Measurements from ENCODE around the gene ZNF511. TPM values are rescaled to one million over a fixed set of nuclear protein-coding genes. Genes with fewer than 3 reads are reported as not detected.
A peak's percentile ranks its signal among the peaks of the same experiment; 100 is the strongest.

The ZNF511 gene
- total and polyA plus RNA-seq, 7 experiments from 2014 or later = 29.6 to 88.1 (median 38.8) TPM

DNA sequence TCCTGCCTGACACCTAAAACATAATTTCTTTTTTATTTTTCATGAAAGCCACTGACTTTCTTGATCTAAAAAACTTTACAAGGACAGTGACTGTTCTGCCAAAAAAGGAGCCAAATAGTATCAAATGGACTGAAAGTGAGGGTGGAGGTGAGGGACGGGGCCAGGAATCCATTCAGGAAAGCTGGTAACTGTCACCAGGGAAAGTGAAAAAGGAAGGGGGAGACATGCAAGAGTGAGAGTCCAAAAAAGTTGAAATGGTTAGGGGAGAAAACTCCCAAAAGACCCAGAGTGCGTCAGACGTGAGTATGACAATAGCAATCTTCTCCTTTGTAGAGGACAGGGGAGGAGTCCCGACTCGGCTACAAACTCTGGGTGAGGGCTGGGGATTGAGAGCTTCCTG is 35.5 kb downstream of the ZNF511 start:
- no peaks in the 10 kb centered on the region for H3K9me3 ChIP-seq (ENCODE audit: control insufficient read depth in 2 of 3, low read length in 3 of 3)

GRCh38 chr10:133346413-133346812 is 37.7 kb downstream of the ZNF511 start:
- POLR2A ChIA-PET = interaction anchor here (1.4 kb wide), 1 partner anchor 10 kb away, joined by 3 read pairs; no protein-coding TSS in a partner anchor
- no peaks in the 10 kb centered on the region for H3K36me3 Mint-ChIP-seq

More for the DNA sequence above, 35.5 kb downstream of the ZNF511 start:
- H3K27me3 ChIP-seq (ENCODE audit: control insufficient read depth in 2 of 2, insufficient read depth in 2 of 2, low read length in 2 of 2) = peaks cover 0 to 17% of the 10 kb centered on the region in 2 donors
- ChIA-PET POLR2A (interaction anchor here (0.8 to 1.4 kb wide), 2 partner anchors 9 to 18 kb away, joined by 3 read pairs; no protein-coding TSS in a partner anchor), CTCF (interaction anchor here (1.1 kb wide), 1 partner anchor 17 kb away, joined by 3 read pairs; no protein-coding TSS in a partner anchor)
- H3K9me3 Mint-ChIP-seq = no peaks in the 10 kb centered on the region
- H3K36me3 ChIP-seq (ENCODE audit: control insufficient read depth in 2 of 3, insufficient read depth in 3 of 3, low read length in 3 of 3) = no peaks in the 10 kb centered on the region
- ATAC-seq (no peak), DNase-seq (no peak)
- no peak overlapping the region for H3K4me3 ChIP-seq (ENCODE audit: low read length)
- no peak overlapping the region for H3K4me3 Mint-ChIP-seq
- H3K27ac Mint-ChIP-seq = peak overlapping the region in 2 of 9 donors; percentile 25 to 51
- H3K36me3 Mint-ChIP-seq = no peaks in the 10 kb centered on the region
- intact Hi-C loops (cut with micrococcal nuclease) = no loop called here
- peaks cover 0 to 3% (median 0%) of the 10 kb centered on the region in 7 donors for H3K4me1 Mint-ChIP-seq
- H3K27ac ChIP-seq (ENCODE audit: low read depth, low read length) = no peak overlapping the region
- H3K4me1 ChIP-seq (ENCODE audit: control insufficient read depth in 2 of 2, insufficient read depth in 2 of 2, low read length in 2 of 2) = no peaks in the 10 kb centered on the region
- H3K27me3 Mint-ChIP-seq = peaks cover 14 to 39% (median 26%) of the 10 kb centered on the region in 5 donors

GRCh38 chr10:133347710-133348517 is 39.2 kb downstream of the ZNF511 start:
- Mint-ChIP-seq H3K27ac (no peak overlapping the region), H3K4me1 (peaks cover 0 to 3% (median 0%) of the 10 kb centered on the region in 7 donors), H3K4me3 (no peak overlapping the region), H3K36me3 (no peaks in the 10 kb centered on the region), H3K27me3 (peaks cover 14 to 32% (median 19%) of the 10 kb centered on the region in 5 donors), H3K9me3 (no peaks in the 10 kb centered on the region)
- Histone ChIP-seq H3K4me1 (ENCODE audit: control insufficient read depth in 2 of 2, insufficient read depth in 2 of 2, low read length in 2 of 2) (no peaks in the 10 kb centered on the region), H3K9me3 (ENCODE audit: control insufficient read depth in 2 of 3, low read length in 3 of 3) (no peaks in the 10 kb centered on the region), H3K27me3 (ENCODE audit: control insufficient read depth in 2 of 2, insufficient read depth in 2 of 2, low read length in 2 of 2) (peaks cover 0 to 16% of the 10 kb centered on the region in 2 donors), H3K27ac (ENCODE audit: low read depth, low read length) (no peak overlapping the region), H3K36me3 (ENCODE audit: control insufficient read depth in 2 of 3, insufficient read depth in 3 of 3, low read length in 3 of 3) (no peaks in the 10 kb centered on the region), H3K4me3 (ENCODE audit: low read length) (no peak overlapping the region)
- ATAC-seq = no peak
- CTCF ChIA-PET = interaction anchor here (0.6 kb wide), 1 partner anchor 57 kb away, joined by 3 read pairs; no protein-coding TSS in a partner anchor
- intact Hi-C loops (cut with micrococcal nuclease) = no loop called here
- POLR2A ChIA-PET = interaction anchor here (1.4 kb wide), 1 partner anchor 9 kb away, joined by 3 read pairs; no protein-coding TSS in a partner anchor
- no peak for DNase-seq

More at GRCh38 chr10:133346413-133346812, 37.7 kb downstream of the ZNF511 start:
- Histone ChIP-seq H3K4me3 (ENCODE audit: low read length) (no peak overlapping the region), H3K4me1 (ENCODE audit: control insufficient read depth in 2 of 2, insufficient read depth in 2 of 2, low read length in 2 of 2) (no peaks in the 10 kb centered on the region), H3K36me3 (ENCODE audit: control insufficient read depth in 2 of 3, insufficient read depth in 3 of 3, low read length in 3 of 3) (no peaks in the 10 kb centered on the region), H3K9me3 (ENCODE audit: control insufficient read depth in 2 of 3, low read length in 3 of 3) (no peaks in the 10 kb centered on the region), H3K27ac (ENCODE audit: low read depth, low read length) (no peak overlapping the region), H3K27me3 (ENCODE audit: control insufficient read depth in 2 of 2, insufficient read depth in 2 of 2, low read length in 2 of 2) (peaks cover 0 to 17% of the 10 kb centered on the region in 2 donors)
- no peak for ATAC-seq
- CTCF ChIA-PET = no interaction called here
- Mint-ChIP-seq H3K9me3 (no peaks in the 10 kb centered on the region), H3K4me3 (no peak overlapping the region), H3K27ac (peak overlapping the region in 1 of 9 donors; percentile 51), H3K27me3 (peaks cover 14 to 41% (median 25%) of the 10 kb centered on the region in 5 donors), H3K4me1 (peaks cover 0 to 3% (median 0%) of the 10 kb centered on the region in 7 donors)
- DNase-seq = no peak
- intact Hi-C loops (cut with micrococcal nuclease) = no loop called here

GRCh38 chr10:133349160-133349568 is 40.5 kb downstream of the ZNF511 start:
- intact Hi-C loops (cut with micrococcal nuclease) = no loop called here
- no peaks in the 10 kb centered on the region for H3K36me3 ChIP-seq (ENCODE audit: control insufficient read depth in 2 of 3, insufficient read depth in 3 of 3, low read length in 3 of 3)
- no peak overlapping the region for H3K27ac ChIP-seq (ENCODE audit: low read depth, low read length)
- Mint-ChIP-seq H3K27me3 (peaks cover 11 to 23% (median 13%) of the 10 kb centered on the region in 5 donors), H3K9me3 (no peaks in the 10 kb centered on the region), H3K4me1 (peaks cover 0 to 1% (median 0%) of the 10 kb centered on the region in 7 donors), H3K27ac (peak overlapping the region in 1 of 9 donors; percentile 0), H3K36me3 (no peaks in the 10 kb centered on the region), H3K4me3 (no peak overlapping the region)
- ChIA-PET POLR2A (interaction anchor here (0.6 kb wide), 1 partner anchor 1377 kb away, joined by 3 read pairs; no protein-coding TSS in a partner anchor), CTCF (no interaction called here)
- DNase-seq (no peak), ATAC-seq (no peak)
- no peak overlapping the region for H3K4me3 ChIP-seq (ENCODE audit: low read length)
- H3K9me3 ChIP-seq (ENCODE audit: control insufficient read depth in 2 of 3, low read length in 3 of 3) = no peaks in the 10 kb centered on the region
- peaks cover 0 to 10% of the 10 kb centered on the region in 2 donors for H3K27me3 ChIP-seq (ENCODE audit: control insufficient read depth in 2 of 2, insufficient read depth in 2 of 2, low read length in 2 of 2)
- no peaks in the 10 kb centered on the region for H3K4me1 ChIP-seq (ENCODE audit: control insufficient read depth in 2 of 2, insufficient read depth in 2 of 2, low read length in 2 of 2)

- CTCF ChIA-PET = no interaction called here
- H3K4me3 Mint-ChIP-seq = no peak overlapping the region
- POLR2A ChIA-PET = interaction anchor here (0.6 kb wide), 1 partner anchor 1378 kb away, joined by 3 read pairs; no protein-coding TSS in a partner anchor
- H3K27me3 ChIP-seq (ENCODE audit: control insufficient read depth in 2 of 2, insufficient read depth in 2 of 2, low read length in 2 of 2) = peaks cover 0 to 10% of the 10 kb centered on the region in 2 donors
- intact Hi-C loops (cut with micrococcal nuclease) = no loop called here
- H3K9me3 ChIP-seq (ENCODE audit: control insufficient read depth in 2 of 3, low read length in 3 of 3) = no peaks in the 10 kb centered on the region
- peaks cover 9 to 19% (median 11%) of the 10 kb centered on the region in 5 donors for H3K27me3 Mint-ChIP-seq
- no peak for DNase-seq
- H3K9me3 Mint-ChIP-seq = no peaks in the 10 kb centered on the region
- no peak for ATAC-seq
- no peaks in the 10 kb centered on the region for H3K36me3 Mint-ChIP-seq
- no peaks in the 10 kb centered on the region for H3K4me1 ChIP-seq (ENCODE audit: control insufficient read depth in 2 of 2, insufficient read depth in 2 of 2, low read length in 2 of 2)
- peak overlapping the region in 1 of 9 donors; percentile 0 for H3K27ac Mint-ChIP-seq
- no peaks in the 10 kb centered on the region for H3K36me3 ChIP-seq (ENCODE audit: control insufficient read depth in 2 of 3, insufficient read depth in 3 of 3, low read length in 3 of 3)
- H3K4me1 Mint-ChIP-seq = peaks cover 0 to 1% (median 0%) of the 10 kb centered on the region in 7 donors
- no peak overlapping the region for H3K4me3 ChIP-seq (ENCODE audit: low read length)
- H3K27ac ChIP-seq (ENCODE audit: low read depth, low read length) = no peak overlapping the region
Observed at GRCh38 chr10:133349577-133350011, 40.9 kb downstream of the ZNF511 start.

- Mint-ChIP-seq H3K4me3 (no peak overlapping the region), H3K27ac (no peak overlapping the region)
- ATAC-seq = no peak
Observed at GRCh38 chr10:133350283-133350949, 41.7 kb downstream of the ZNF511 start.

More at GRCh38 chr10:133350283-133350949, 41.7 kb downstream of the ZNF511 start:
- Histone ChIP-seq H3K36me3 (ENCODE audit: control insufficient read depth in 2 of 3, insufficient read depth in 3 of 3, low read length in 3 of 3) (no peaks in the 10 kb centered on the region), H3K4me1 (ENCODE audit: control insufficient read depth in 2 of 2, insufficient read depth in 2 of 2, low read length in 2 of 2) (no peaks in the 10 kb centered on the region), H3K4me3 (ENCODE audit: low read length) (no peak overlapping the region), H3K27ac (ENCODE audit: low read depth, low read length) (no peak overlapping the region), H3K27me3 (ENCODE audit: control insufficient read depth in 2 of 2, insufficient read depth in 2 of 2, low read length in 2 of 2) (peaks cover 0 to 5% of the 10 kb centered on the region in 2 donors), H3K9me3 (ENCODE audit: control insufficient read depth in 2 of 3, low read length in 3 of 3) (no peaks in the 10 kb centered on the region)
- peaks cover 0 to 1% (median 0%) of the 10 kb centered on the region in 7 donors for H3K4me1 Mint-ChIP-seq
- no peaks in the 10 kb centered on the region for H3K36me3 Mint-ChIP-seq
- intact Hi-C loops (cut with micrococcal nuclease) = no loop called here
- CTCF ChIA-PET = no interaction called here
- POLR2A ChIA-PET = no interaction called here
- no peaks in the 10 kb centered on the region for H3K9me3 Mint-ChIP-seq
- peaks cover 3 to 11% (median 5%) of the 10 kb centered on the region in 5 donors for H3K27me3 Mint-ChIP-seq
- no peak for DNase-seq
